GM21367 (cell line): ENCODE results near the gene SURF6.

Experiments
- ATAC-seq: cut with Tn5 transposase; IDR thresholded peaks from one replicate; pipeline ENCODE4 v1.9.1; 2021; ENCODE audit not compliant: unreplicated experiment

SURF6 gene

DNA sequence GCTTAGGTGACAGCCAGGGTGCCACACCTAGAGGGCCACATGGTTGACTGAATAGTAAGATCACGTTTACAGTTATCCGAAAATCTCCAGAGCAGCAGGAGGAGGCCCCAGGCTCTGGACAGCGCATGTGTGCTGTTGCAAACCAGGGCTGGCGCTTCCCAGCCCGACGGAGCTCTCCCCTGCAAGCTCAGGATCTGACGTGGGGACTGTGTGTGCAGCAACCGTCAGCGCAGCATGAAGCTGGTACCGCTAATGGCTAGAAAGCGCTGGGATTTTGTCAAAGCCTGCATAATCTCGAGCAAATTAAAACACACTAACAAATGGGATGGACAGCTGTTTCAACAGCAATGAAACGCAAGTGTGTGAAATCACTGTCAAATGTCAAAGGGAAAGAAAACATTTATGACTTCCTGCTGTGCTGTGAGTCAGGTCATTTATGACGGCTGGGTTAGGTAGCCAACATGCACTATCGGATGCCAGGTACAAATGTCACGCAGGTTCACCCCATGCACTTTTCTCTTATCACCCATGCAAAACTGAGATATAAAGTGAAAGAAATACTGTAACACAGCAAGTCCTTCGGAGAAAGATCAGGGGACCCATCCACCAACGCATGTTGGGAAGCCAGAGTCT, 32.4 kb upstream of the SURF6 start:
- no peak for ATAC-seq

GRCh38 chr9:133367778-133368177, 31.8 kb upstream of the SURF6 start:
- ATAC-seq = no peak

DNA sequence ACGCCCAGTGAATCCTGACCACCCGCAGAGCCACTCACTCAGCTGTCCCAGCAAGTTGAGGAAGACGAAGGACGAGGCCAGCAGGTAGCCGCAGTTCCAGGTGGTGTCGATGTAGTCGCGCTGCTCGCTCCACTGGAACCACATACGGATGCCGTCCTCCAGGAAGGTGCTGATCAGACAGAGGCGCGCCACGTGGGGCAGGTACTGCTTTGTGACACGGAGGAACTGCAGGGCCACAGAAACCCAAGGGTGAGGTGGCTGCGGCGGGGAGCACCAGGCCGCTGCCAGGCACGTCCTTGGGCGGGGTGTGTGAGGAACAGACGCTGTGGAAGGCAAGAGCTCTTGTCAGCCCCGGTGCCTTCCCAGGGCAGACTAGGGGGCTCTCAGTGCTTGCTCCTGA, 31.2 kb upstream of the SURF6 start:
- ATAC-seq = no peak

GRCh38 chr9:133366435-133366834, 30.4 kb upstream of the SURF6 start:
- no peak for ATAC-seq

GRCh38 chr9:133362359-133363044, 26.5 kb upstream of the SURF6 start:
- ATAC-seq = no peak

GRCh38 chr9:133361507-133362092, 25.6 kb upstream of the SURF6 start:
- ATAC-seq = no peak

DNA sequence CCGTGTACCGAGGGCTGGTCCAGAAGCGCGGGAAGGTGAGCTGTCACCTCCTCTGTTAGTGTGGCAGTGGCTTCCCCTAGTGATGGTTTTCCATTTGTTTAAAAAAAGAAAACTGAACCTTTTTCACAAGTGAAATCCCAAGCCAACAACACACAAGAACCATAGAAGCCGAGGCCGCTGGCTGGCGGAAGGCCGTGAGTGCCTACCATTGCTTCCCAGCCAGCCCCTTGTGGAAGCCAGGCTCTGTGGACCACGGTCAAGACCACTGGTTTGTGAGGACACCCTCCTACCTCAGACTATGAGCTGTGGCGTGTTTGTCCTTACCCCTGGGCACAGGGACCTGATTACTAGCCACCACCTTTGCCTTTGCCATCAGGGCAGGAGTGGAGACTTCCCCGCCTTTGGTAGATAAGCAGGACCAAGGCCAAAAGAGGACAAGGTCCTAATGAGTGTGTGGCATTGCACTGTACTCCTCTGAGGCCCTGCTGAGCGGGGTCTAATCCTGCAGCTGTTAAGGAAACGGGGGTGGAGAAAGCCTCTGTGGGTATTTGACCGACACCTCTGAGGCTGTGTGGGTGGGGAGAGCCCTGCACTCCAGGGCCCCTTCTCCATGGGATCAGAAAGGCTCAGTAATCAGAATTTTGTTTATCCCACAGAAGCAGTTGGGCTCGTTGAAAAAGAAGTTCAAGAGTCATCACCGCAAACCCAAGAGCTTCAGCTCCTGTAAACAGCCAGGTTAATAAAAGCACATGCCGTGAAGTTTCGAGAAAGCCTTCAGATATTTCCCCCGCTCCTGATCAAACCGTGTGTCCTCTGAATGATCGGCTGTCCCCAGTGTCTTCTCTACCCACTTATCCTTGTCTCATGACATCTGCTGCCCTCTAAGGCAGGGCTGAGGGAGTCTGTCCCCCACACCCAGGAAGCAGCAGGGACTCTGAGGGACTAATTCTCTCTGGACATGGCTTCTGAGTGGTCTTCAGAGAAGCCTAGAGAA, 24.7 kb upstream of the SURF6 start:
- ATAC-seq = no peak

DNA sequence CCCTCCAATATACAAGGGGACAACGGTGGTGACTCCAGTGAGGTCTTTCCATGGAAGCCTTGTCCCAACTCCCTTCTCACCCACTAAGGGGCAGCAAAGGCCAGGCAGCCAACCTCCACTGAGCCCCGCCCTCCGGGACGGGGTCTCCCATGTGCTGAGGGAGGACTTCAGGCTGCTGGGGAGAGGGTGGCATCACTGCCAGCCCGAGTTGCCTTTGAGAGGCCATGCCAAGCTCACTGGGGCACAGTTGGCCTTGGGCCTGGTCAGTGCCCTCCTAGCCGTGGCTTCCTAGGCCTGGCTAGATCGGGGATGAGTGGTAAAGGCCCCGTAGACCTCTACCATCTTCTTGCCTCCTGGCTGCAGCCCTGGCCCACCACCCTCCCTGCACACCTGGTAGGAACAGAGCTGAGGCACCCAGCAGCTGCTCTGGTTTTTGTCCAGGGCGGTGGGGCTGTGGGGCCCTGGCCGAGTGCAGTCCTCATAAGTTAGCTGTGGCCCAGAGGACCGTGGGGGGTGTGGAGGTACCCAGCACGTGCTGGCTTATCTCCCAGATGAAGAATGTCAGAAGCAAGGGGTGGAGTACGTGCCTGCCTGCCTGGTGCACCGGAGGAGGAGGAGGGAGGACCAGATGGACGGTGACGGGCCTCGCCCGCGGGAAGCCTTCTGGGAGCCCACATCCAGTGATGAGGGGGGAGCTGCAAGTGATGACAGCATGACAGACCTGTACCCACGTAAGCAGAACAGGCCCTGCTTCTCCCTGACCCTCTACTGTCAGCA, 23.6 kb upstream of the SURF6 start:
- ATAC-seq = no peak

- no peak for ATAC-seq
Observed at GRCh38 chr9:133357656-133358055, 21.7 kb upstream of the SURF6 start.

- ATAC-seq = peak; percentile 57
Observed at GRCh38 chr9:133356391-133357091, 20.6 kb upstream of the SURF6 start, which contains the start of the genes SURF1 and SURF2. Gene SURF1 (minus strand): TSS chr9:133356487. CDS start chr9:133356453, 34 bp downstream. Gene SURF2 (plus strand): TSS chr9:133356550. CDS start chr9:133356593, 43 bp downstream.

GRCh38 chr9:133355881-133356357, 19.9 kb upstream of the SURF6 start:
- ATAC-seq = no peak

DNA sequence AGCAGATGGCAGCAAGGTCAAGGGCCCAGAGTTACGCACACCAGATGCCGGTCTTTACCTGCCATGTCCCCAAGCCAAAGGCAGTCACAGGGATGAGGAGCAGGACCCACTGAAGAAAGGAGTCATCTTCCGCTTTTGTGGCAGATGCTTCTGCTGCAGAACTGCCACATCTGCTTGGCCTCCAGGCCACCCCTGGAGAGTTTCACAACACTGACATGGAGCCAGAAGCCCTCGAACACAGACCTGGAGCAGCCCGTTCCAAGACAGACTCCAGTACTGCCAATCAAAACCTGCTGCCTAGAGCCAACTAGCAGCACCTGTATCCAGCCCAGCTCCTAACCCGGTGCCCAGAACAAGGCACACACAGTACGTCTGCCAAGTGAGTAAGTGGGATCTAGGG, 18.8 kb upstream of the SURF6 start:
- no peak for ATAC-seq

DNA sequence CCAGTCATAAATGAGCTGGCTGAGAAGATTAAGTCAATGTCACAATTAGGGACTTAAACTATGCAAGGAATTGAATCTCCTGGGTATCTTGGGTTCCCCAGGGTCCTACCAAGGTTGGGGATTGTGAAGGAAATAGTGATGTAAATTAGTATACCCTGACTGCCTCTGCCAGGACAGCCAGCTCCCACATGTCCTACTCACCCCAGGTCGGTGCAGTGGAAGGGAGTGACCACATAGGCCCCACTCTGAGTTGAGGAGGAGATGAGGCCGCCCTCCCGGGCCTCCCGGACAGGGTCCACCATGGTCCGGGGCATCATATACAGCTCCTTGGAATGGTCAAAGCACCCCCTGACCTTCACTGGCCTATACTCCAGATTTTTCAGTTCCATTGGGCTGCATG, 17.6 kb upstream of the SURF6 start:
- ATAC-seq = no peak

DNA sequence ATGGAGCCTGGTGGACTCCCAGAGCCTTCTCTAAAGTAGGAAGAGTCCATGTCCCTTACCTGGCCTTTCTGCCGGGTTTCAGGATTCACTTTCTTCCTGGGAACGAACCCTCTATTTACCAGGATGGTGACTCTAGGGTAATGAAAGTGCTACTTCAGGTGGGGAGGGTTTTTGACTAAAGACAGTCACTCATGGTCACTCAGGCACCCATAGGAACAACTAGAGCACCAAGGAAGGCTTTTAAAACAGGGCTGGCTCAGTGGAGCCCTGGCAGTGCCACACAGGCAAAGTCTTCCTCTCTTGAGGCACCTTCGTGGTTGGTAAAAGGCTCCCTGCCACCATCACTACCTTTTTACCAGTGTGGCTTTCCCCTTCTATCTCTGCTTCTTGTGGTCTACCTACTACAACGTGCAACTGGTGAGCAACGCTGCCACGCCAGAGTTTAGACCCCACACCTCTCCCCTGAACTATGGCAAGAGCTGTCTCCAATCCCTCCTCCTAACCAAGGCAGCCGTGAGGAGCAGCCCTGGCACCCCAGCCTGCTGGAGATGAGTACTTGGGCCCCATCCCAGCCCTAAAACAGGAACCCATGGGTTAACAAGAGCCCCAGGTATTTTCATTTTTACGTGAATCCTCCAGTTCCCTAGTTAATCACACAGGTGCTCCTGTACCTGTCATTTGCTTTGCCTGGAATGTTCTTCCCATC, 16.8 kb upstream of the SURF6 start:
- ATAC-seq = no peak

DNA sequence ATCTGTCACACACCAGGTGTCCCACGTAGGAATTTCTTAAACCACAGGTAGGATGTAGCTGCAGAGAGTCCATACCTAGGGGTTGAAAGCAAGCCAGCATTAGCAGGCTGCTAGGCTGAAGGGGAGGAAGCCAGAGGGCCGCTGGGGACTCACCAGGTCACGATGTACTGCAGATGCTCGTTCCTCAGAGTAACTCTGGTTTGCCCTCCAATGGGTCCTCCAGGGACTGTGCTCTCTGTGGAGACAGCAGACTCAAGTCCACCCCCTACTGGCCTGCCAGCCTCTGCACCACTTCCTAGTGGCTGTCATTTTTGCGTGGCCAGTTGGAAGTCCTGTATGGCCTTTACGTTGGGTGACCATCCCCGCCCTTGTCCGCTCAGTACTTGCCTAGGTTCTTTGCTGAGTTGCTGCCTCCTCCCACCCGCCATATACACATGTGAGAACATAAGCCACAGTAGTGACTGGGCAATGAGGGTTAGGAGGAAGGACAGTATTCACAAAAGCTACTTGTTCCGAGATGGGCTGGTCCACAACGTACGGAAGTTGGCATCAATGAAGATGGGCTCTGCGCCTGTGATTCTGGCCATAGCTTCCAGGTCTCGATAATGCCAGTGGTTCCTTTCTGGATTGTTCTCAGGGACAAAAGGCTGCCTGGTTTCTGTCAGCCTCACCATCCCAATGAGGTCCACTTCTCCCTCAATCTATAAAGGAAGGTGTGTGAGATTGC, 16.1 kb upstream of the SURF6 start:
- no peak for ATAC-seq

DNA sequence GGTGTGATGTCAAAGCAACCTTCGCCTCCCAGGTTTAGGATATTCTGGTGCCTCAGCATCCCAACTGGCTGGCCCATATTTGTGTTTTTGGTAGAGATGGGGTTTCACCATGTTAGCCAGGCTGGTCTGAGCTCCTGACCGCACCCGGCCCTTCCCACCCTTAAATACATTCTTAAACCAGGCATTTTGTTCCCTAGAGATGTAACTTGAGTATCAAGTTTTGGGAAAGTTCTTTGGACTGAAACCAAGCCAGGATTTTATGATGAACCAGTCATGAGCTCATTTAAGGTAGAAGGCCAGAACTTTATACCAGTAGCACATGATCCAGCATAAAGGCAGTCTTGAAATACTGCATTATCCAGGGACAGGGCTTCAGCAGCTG, 15.5 kb upstream of the SURF6 start:
- ATAC-seq = no peak

GRCh38 chr9:133349965-133350616, 14.1 kb upstream of the SURF6 start:
- ATAC-seq = no peak
